Progenitor cell of endocrine pancreas (in vitro differentiated cells): ENCODE measurements around the gene UBE2A. TPM values are rescaled to one million over a fixed set of nuclear protein-coding genes. Genes with fewer than 3 reads are reported as not detected.

ENCODE experiments used
- DNase-seq: peaks from one replicate; pipeline ENCODE4 v3.0.0; 2021; ENCODE audit warnings: low spot score; ENCODE audit not compliant: unreplicated experiment
- H3K27ac Mint-ChIP-seq: 2 replicates; pipeline ENCODE4 v1.8.0; 2021; ENCODE audit warnings: mild to moderate bottlenecking, moderate library complexity, mixed read lengths
- H3K27me3 Mint-ChIP-seq: 2 replicates; pipeline ENCODE4 v1.8.0; 2021; ENCODE audit warnings: mixed read lengths
- H3K36me3 Mint-ChIP-seq: 2 replicates; pipeline ENCODE4 v1.8.0; 2022; ENCODE audit warnings: mixed read lengths; ENCODE audit not compliant: insufficient read depth
- H3K4me1 Mint-ChIP-seq: 2 replicates; pipeline ENCODE4 v1.8.0; 2021; ENCODE audit warnings: low read depth, mixed read lengths
- H3K4me3 Mint-ChIP-seq: 2 replicates; pipeline ENCODE4 v1.8.0; 2021; ENCODE audit warnings: low read depth, mild to moderate bottlenecking, moderate library complexity, mixed read lengths
- H3K9me3 Mint-ChIP-seq: 2 replicates; pipeline ENCODE4 v1.8.0; 2021; ENCODE audit warnings: low read depth, mixed read lengths
- total RNA-seq: library from RNA; stranded (reverse); gene quantifications from 2 replicates; pipeline ENCODE4 v1.2.1, GENCODE V29; 2021
- TF ChIP-seq, protein P1 (sequence below): fragments of 200-600 bp; sonication (generic); IDR thresholded peaks from one replicate; pipeline ENCODE4 v1.5.0; 2021; ENCODE audit warnings: antibody characterized with exemption, mild to moderate bottlenecking; ENCODE audit not compliant: unreplicated experiment

Gene UBE2A
- total RNA-seq, 1 donor from 2014 or later = 49.4 TPM

DNA sequence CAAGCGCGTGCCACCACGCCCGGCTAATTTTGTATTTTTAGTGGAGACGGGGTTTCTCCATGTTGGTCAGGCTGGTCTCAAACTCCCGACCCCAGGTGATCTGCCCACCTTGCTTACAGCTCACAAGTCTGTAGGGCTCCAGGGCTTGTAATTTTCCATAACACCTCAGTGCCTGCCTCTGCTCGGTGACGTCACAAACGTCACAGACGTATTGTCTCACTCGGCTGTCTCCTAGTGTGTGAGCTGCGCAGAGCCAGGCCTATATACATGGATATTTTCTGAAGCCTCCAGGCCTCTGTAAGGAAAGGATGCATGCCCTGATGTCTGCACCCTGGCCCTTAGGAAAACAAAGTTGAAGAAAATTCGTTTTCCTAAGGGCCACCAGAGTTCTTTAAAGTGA lies 40.4 kb downstream of the UBE2A start:
- H3K4me1 Mint-ChIP-seq = peaks cover 3% of the 10 kb centered on the region
- TF ChIP-seq, protein P1, sequence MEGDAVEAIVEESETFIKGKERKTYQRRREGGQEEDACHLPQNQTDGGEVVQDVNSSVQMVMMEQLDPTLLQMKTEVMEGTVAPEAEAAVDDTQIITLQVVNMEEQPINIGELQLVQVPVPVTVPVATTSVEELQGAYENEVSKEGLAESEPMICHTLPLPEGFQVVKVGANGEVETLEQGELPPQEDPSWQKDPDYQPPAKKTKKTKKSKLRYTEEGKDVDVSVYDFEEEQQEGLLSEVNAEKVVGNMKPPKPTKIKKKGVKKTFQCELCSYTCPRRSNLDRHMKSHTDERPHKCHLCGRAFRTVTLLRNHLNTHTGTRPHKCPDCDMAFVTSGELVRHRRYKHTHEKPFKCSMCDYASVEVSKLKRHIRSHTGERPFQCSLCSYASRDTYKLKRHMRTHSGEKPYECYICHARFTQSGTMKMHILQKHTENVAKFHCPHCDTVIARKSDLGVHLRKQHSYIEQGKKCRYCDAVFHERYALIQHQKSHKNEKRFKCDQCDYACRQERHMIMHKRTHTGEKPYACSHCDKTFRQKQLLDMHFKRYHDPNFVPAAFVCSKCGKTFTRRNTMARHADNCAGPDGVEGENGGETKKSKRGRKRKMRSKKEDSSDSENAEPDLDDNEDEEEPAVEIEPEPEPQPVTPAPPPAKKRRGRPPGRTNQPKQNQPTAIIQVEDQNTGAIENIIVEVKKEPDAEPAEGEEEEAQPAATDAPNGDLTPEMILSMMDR = no peak
- no peaks in the 10 kb centered on the region for H3K27me3 Mint-ChIP-seq
- no peak overlapping the region for H3K27ac Mint-ChIP-seq
- peaks cover 4% of the 10 kb centered on the region for H3K36me3 Mint-ChIP-seq
- DNase-seq = no peak
- peaks cover 13% of the 10 kb centered on the region for H3K9me3 Mint-ChIP-seq
- H3K4me3 Mint-ChIP-seq = no peak overlapping the region

DNA sequence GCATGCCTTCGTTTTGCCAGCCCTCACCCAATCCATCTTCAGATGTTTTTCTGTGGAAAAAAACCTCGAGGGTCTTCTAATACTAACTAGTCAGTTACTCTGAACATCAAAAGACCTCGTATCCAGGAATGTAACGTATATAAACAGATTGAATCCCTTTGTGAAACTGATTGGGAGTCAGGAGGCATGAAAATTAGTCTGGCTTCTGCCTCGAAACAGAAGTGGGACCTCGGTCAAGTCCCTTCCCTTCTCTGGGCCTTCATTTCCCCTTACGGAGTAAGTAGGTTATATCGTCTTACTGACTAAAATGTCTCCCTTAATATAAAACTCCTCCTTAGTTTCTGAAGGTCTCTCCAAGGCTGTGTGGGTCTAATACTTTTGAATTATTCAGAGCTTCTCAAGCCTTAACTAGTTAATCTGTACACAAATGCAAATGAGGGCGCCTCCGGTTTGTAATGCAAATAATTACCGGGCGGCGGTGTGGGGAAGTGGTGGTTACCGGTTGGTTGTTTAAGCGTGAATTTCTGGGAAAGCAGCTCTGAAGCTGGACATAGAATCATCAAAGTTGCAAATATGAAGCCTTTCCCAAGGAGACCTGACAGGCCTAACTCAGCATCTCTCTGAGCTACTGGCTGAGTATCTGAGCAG lies 43.3 kb downstream of the UBE2A start:
- DNase-seq = no peak
- Mint-ChIP-seq H3K27ac (no peak overlapping the region), H3K4me3 (no peak overlapping the region), H3K36me3 (peaks cover 5% of the 10 kb centered on the region), H3K27me3 (no peaks in the 10 kb centered on the region), H3K4me1 (peaks cover 3% of the 10 kb centered on the region), H3K9me3 (peaks cover 5% of the 10 kb centered on the region)
- TF ChIP-seq, protein P1 = no peak

DNA sequence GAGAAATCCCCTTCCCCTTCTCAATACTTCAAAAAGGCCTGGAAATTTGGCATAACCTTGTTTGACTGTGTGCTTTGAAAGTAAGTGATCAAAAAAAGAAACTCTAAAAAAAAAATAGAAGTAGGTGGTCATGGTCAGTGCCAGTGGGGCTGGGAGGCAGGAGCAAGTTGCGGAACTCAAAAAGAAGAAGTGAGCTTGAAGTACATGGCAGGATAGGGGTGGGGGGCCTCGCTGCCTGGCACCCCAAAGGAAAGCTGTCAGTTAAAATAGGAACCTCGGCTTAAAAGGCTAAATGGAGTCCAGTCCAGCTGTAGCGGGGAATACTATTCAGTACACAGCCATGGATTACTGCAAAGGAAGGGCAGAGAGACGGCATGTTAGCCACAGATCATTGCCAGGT lies 44.1 kb downstream of the UBE2A start:
- H3K27ac Mint-ChIP-seq = no peak overlapping the region
- H3K9me3 Mint-ChIP-seq = peaks cover 5% of the 10 kb centered on the region

DNA sequence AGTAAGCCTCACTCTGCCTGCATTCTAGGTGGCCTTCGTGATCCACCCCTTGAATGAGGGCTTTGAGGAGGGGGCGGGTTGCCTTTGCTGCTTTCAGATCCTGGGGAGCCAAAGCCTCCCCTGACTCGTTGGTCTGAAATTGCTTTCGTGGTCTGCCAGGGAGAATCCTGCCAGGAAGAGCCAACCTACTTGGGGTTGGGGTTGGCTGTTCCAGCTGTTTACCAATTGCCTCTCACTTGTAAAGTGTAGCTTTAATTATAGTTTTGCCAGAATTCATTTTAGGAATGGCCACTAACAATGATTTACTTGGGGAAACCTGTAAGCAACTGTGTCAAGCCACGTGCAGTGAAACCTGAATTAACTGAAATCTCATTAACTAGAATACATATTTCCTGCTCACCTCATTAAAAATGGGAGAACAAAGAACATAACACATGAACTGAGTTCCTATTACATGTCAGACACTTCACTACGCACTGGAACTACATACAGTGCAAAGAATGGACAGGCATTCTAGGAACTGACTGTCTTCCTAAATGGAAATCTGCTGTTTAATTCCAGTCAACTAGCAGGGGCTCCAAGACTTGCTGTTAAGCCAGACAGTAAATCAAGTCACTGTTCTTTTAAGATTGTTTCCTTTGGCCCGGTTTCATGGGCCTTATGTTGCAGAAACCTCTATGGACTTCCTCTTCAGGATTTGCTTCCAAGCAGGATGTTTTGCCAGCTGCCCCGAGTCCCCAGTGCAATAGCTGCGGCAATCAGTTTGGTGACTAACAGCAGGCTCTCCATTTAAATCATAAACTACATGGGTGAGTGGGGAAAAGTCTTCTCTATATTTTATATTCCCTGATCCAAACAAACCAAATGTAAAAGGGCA lies 48.2 kb downstream of the UBE2A start:
- Mint-ChIP-seq H3K27ac (no peak overlapping the region), H3K36me3 (peaks cover 4% of the 10 kb centered on the region), H3K27me3 (no peaks in the 10 kb centered on the region), H3K9me3 (no peaks in the 10 kb centered on the region), H3K4me3 (no peak overlapping the region), H3K4me1 (peaks cover 3% of the 10 kb centered on the region)
- TF ChIP-seq, protein P1 = no peak
- no peak for DNase-seq

More for the DNA sequence above, 44.1 kb downstream of the UBE2A start:
- Mint-ChIP-seq H3K4me3 (no peak overlapping the region), H3K36me3 (peaks cover 5% of the 10 kb centered on the region), H3K27me3 (no peaks in the 10 kb centered on the region), H3K4me1 (peaks cover 3% of the 10 kb centered on the region)
- no peak for DNase-seq
- TF ChIP-seq, protein P1 = no peak

DNA sequence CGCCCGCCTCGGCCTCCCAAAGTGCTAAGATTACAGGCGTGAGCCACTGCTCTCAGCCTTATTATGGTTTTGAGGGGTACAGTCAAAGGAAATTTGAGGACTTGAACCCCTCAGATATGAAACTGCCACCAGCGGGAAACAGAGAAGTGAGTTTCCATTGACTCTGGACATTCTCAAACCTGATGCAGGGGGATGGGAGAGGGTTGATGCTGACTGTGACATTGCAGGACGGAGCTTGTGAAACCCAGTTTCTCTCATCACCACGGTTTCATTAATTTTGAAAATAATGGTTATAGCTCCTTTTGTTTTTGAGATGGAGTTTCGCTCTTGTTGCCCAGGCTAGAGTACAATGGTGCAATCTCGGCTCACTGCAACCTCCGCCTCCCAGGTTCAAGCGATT lies 50.1 kb downstream of the UBE2A start:
- no peaks in the 10 kb centered on the region for H3K4me1 Mint-ChIP-seq
- H3K9me3 Mint-ChIP-seq = peaks cover 6% of the 10 kb centered on the region
- H3K4me3 Mint-ChIP-seq = no peak overlapping the region
- no peak overlapping the region for H3K27ac Mint-ChIP-seq
- no peaks in the 10 kb centered on the region for H3K27me3 Mint-ChIP-seq
- no peak for DNase-seq
- TF ChIP-seq, protein P1 = no peak
- peaks cover 8% of the 10 kb centered on the region for H3K36me3 Mint-ChIP-seq
